PC-9 (cell line): Measurements from ENCODE around the gene EVI5. TPM values are rescaled to one million over a fixed set of nuclear protein-coding genes. Genes with fewer than 3 reads are reported as not detected.

Experiments used
- BruUV-seq: library from RNA; stranded (reverse); fragments of 400-500 nt; replicated peaks from 2 replicates; lab custom pipeline; 2021; lab: Mats Ljungman, UMichigan
- CTCF ChIA-PET: fragments of 300-600 bp; sonication (Branson Sonifier 250); formaldehyde crosslinking; loops from one replicate; lab custom pipeline; 2022; ENCODE audit warnings: antibody characterized with exemption; lab: Charles Lee
- POLR2A ChIA-PET: fragments of 300-600 bp; sonication (Branson Sonifier 250); formaldehyde crosslinking; loops from one replicate; lab custom pipeline; 2022; ENCODE audit warnings: antibody characterized with exemption; ENCODE audit not compliant: unreplicated experiment; lab: Charles Lee
- DNase-seq, 2 experiments: peaks; one replicate each; pipeline versions ENCODE4 v3.0.0 to v3.0.0-alpha.2; 2015 to 2022; ENCODE audit warnings: mixed read lengths in 1 of 2
- H2AFZ ChIP-seq: fragments of 200-600 bp; sonication (generic); 2 replicates; pipeline ENCODE4 v1.8.1; 2017; ENCODE audit warnings: antibody characterized with exemption
- H3F3A ChIP-seq: fragments of 200-600 bp; sonication (generic); 2 replicates; pipeline ENCODE4 v1.8.1; 2017; ENCODE audit warnings: antibody characterized with exemption, mild to moderate bottlenecking, low read depth; ENCODE audit not compliant: insufficient read depth
- H3K27ac ChIP-seq: fragments of 200-600 bp; sonication (generic); 2 replicates; pipeline ENCODE4 v1.6.1; 2016; ENCODE audit warnings: mixed run types
- H3K27me3 ChIP-seq: fragments of 200-600 bp; sonication (generic); 2 replicates; pipeline ENCODE4 v1.6.1; 2016; ENCODE audit warnings: low read depth, mixed run types; ENCODE audit not compliant: insufficient read depth
- H3K36me3 ChIP-seq: fragments of 200-600 bp; sonication (generic); 2 replicates; pipeline ENCODE4 v1.6.1; 2016; ENCODE audit warnings: low read depth, mixed run types
- H3K4me1 ChIP-seq: fragments of 200-600 bp; sonication (generic); replicated peaks from 2 replicates; pipeline ENCODE4 v1.6.1; 2016; ENCODE audit warnings: mixed run types; ENCODE audit not compliant: insufficient read depth
- H3K4me2 ChIP-seq: fragments of 200-600 bp; sonication (generic); 2 replicates; pipeline ENCODE4 v1.6.1; 2017; ENCODE audit warnings: mixed run types
- H3K4me3 ChIP-seq: fragments of 200-600 bp; sonication (generic); 2 replicates; pipeline ENCODE4 v1.6.1; 2016; ENCODE audit warnings: mixed run types
- H3K79me2 ChIP-seq: fragments of 200-600 bp; sonication (generic); 2 replicates; pipeline ENCODE4 v1.6.1; 2017; ENCODE audit warnings: low read depth, mixed run types
- H3K9me2 ChIP-seq: fragments of 200-600 bp; sonication (generic); 2 replicates; pipeline ENCODE4 v1.8.1; 2017; ENCODE audit warnings: mild to moderate bottlenecking; ENCODE audit not compliant: insufficient read depth
- H3K9me3 ChIP-seq: fragments of 200-600 bp; sonication (generic); 2 replicates; pipeline ENCODE4 v1.8.1; 2016; ENCODE audit warnings: low read depth; ENCODE audit not compliant: insufficient read depth
- H4K20me1 ChIP-seq: fragments of 200-600 bp; sonication (generic); 2 replicates; pipeline ENCODE4 v1.8.1; 2017; ENCODE audit not compliant: insufficient read depth
- EZH2 ChIP-seq: fragments of 200-600 bp; sonication (generic); IDR thresholded peaks from 2 replicates; pipeline ENCODE4 v1.8.0; 2017; ENCODE audit warnings: antibody characterized with exemption, low read depth
- intact Hi-C: fragments of 100-400 bp; cut with micrococcal nuclease; formaldehyde crosslinking; loops from one replicate; pipeline ENCODE4 v1.10.0; 2022; ENCODE audit not compliant: unreplicated experiment
- total RNA-seq: library from RNA; stranded (reverse); gene quantifications from 2 replicates; pipeline ENCODE4 v1.2.3, GENCODE V29; 2021
- TF ChIP-seq, protein P1 (sequence below): fragments of 200-600 bp; sonication (generic); conservative IDR thresholded peaks from 2 replicates; pipeline ENCODE4 v1.6.1; 2017; ENCODE audit warnings: mixed run types, antibody characterized with exemption, mild to moderate bottlenecking, moderate library complexity

EVI5 gene
- total RNA-seq, 1 experiment from 2014 or later: 32.0 TPM

DNA sequence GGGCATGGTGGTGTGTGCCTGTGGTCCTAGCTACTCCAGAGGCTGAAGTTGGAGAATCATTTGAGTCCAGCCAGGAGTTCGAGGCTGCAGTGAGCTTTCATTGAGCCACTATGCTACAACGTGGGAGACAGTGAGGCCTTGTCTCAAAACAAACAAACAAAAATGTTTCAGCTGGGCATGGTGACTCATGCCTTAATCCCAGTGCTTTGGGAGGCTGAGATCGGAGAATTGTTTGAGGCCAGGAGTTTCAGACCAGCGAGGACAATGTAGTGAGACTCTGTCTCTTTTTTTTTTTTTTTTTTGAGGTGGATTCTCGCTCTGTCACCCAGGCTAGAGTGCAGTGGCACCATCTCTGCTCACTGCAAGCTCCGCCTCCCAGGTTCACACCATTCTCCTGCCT lies 41.9 kb upstream of the EVI5 start:
- Histone ChIP-seq H3K4me3 (no peak overlapping the region), H3F3A (peaks cover 17% of the 10 kb centered on the region), H2AFZ (no peak overlapping the region), H3K9me2 (no peaks in the 10 kb centered on the region), H3K4me1 (peaks cover 16% of the 10 kb centered on the region), H4K20me1 (no peaks in the 10 kb centered on the region), H3K27me3 (no peaks in the 10 kb centered on the region), H3K27ac (no peak overlapping the region), H3K36me3 (no peaks in the 10 kb centered on the region), H3K4me2 (no peak overlapping the region), H3K9me3 (no peaks in the 10 kb centered on the region), H3K79me2 (no peaks in the 10 kb centered on the region)
- ChIA-PET POLR2A (interaction anchor here (0.5 kb wide), 1 partner anchor 40 kb away, joined by 4 read pairs; no protein-coding TSS in a partner anchor), CTCF (interaction anchor here (0.7 kb wide), 1 partner anchor 57 kb away, joined by 14 read pairs; no protein-coding TSS in a partner anchor)
- intact Hi-C loops: no loop called here
- TF ChIP-seq, protein P1, sequence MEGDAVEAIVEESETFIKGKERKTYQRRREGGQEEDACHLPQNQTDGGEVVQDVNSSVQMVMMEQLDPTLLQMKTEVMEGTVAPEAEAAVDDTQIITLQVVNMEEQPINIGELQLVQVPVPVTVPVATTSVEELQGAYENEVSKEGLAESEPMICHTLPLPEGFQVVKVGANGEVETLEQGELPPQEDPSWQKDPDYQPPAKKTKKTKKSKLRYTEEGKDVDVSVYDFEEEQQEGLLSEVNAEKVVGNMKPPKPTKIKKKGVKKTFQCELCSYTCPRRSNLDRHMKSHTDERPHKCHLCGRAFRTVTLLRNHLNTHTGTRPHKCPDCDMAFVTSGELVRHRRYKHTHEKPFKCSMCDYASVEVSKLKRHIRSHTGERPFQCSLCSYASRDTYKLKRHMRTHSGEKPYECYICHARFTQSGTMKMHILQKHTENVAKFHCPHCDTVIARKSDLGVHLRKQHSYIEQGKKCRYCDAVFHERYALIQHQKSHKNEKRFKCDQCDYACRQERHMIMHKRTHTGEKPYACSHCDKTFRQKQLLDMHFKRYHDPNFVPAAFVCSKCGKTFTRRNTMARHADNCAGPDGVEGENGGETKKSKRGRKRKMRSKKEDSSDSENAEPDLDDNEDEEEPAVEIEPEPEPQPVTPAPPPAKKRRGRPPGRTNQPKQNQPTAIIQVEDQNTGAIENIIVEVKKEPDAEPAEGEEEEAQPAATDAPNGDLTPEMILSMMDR: no peak
- no peak for TF ChIP-seq EZH2
- no peak for DNase-seq
- no TSS peak for BruUV-seq

DNA sequence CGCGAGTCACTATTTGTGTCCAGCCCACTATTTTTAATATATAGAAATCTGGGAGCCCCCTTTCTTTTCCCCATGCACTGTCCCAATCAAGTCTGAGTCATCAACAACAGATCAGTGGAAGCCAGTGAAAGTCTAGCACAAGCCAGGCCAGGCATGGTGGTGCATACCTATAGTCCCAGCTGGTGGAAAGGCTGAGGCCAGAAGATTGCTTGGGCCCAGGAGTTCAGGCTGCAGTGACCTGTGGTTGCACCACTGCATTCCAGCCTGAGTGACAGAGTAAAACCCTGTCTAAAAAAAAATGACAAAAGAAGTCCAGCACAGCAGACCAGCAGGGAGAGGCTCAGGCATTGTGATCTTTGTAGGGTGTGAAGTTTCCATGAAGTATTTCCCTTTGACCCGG lies 38.0 kb upstream of the EVI5 start:
- no peaks in the 10 kb centered on the region for H3K27me3 ChIP-seq
- peak overlapping the region; percentile 34; the same call in 1 of the 2 replicates for H3K27ac ChIP-seq
- no peaks in the 10 kb centered on the region for H3K9me2 ChIP-seq
- H3K36me3 ChIP-seq: no peaks in the 10 kb centered on the region
- peak; percentile 83 to 93 for DNase-seq
- H3K4me2 ChIP-seq: 0 out of 2 replicates have a peak overlapping the region, but pooled peaks have one; percentile 20
- ChIA-PET CTCF (interaction anchor here (0.9 kb wide), 1 partner anchor 9 kb away, joined by 4 read pairs; the partner anchor contains the start of gene RPL5), POLR2A (interaction anchor here (0.7 kb wide), 3 partner anchors 54 to 525 kb away, joined by 3 to 8 read pairs (median 5); no protein-coding TSS in a partner anchor)
- peaks cover 32% of the 10 kb centered on the region for H3F3A ChIP-seq
- H2AFZ ChIP-seq: no peak overlapping the region
- H3K4me3 ChIP-seq: no peak overlapping the region
- TF ChIP-seq, protein P1: no peak; the same call in 1 of the 2 replicates
- no peak for TF ChIP-seq EZH2
- H4K20me1 ChIP-seq: no peaks in the 10 kb centered on the region
- H3K9me3 ChIP-seq: no peaks in the 10 kb centered on the region
- intact Hi-C loops: no loop called here
- peaks cover 25% of the 10 kb centered on the region for H3K4me1 ChIP-seq
- BruUV-seq: no TSS peak
- no peaks in the 10 kb centered on the region for H3K79me2 ChIP-seq

DNA sequence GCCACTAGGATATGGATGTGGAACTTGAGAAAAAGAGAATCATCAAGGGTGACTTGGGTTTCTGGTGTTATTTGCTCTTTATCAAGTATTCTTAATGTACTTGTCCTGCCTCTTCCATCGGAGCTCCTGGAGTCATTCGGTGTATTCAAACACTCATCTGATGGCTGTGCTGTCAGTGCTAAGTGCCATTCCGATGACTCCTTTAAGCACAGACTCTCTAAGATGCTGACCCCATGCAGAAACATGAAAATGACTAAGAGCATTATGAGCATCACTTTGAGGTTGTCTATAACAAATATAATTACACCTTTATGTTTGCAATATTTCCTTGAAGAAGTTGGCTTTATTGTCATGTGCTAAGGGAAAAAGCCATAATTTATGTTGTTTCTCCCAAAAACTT lies 35.6 kb upstream of the EVI5 start:
- POLR2A ChIA-PET: no interaction called here
- no TSS peak for BruUV-seq
- H3K4me2 ChIP-seq: no peak overlapping the region
- no peaks in the 10 kb centered on the region for H3K36me3 ChIP-seq
- H3K9me3 ChIP-seq: no peaks in the 10 kb centered on the region
- H3K27me3 ChIP-seq: no peaks in the 10 kb centered on the region
- no peak overlapping the region for H3K4me3 ChIP-seq
- no peaks in the 10 kb centered on the region for H3K9me2 ChIP-seq
- CTCF ChIA-PET: no interaction called here
- TF ChIP-seq, protein P1: no peak
- TF ChIP-seq EZH2: no peak
- H3K27ac ChIP-seq: no peak overlapping the region
- H3K79me2 ChIP-seq: no peaks in the 10 kb centered on the region
- H3F3A ChIP-seq: peaks cover 36% of the 10 kb centered on the region
- no peaks in the 10 kb centered on the region for H4K20me1 ChIP-seq
- no peak overlapping the region for H2AFZ ChIP-seq
- peaks cover 42% of the 10 kb centered on the region for H3K4me1 ChIP-seq
- DNase-seq: no peak
- intact Hi-C loops: no loop called here
